Measurements from ENCODE around the gene IRAK1. TPM values are rescaled to one million over a fixed set of nuclear protein-coding genes. Genes with fewer than 3 reads are reported as not detected.

IRAK1 gene
- total and polyA plus RNA-seq, 11 donors = 22.0 to 89.3 (median 29.7) TPM

DNA sequence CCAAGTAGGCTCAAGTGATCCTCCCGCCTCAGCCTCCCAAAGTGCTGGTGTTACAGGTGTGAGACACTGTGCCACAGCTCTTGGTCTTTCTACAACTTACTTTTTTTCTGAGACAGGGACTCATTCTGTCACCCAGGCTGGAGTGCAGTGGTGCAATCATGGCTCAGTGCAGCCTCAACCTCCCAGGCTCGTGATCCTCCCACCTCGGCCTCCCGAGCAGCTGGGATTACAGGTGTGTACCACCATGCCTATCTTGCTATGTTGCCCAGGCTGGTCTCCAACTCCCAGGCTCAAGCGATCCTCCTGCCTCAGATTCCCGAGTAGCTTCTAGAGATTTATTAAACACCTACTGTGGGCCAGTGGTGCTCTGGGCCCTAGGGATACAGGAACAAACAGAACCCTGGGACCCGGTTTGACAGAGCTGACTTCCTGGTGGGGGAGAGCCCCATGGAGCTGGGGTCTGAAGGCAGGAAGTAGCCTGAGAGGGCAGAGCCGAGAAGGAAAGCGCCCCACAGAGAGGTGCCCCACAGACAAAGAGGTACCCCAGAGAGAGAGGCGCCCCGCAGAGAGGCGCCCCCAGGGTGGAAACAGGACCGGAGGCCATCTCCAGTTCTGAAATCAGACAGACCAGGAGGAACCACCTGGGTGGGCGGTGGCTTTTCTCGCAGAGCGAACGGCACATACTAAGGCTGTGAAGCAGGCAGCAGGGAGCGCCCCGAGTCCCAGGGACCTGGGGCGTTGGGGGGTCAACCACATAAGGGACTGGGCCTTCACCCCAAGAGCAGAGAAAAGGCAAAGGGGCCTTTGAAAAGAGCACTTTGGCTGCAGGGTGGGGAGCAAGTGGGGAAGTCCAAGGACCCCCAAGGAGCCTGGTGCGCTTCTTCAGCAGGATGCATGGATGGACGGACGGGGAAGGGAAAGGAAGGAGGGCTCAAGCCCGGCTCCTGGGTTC is 5.0 kb downstream of the IRAK1 start:
- Histone ChIP-seq H3K36me3 (peaks cover 0 to 62% (median 3%) of the 10 kb centered on the region in 9 donors), H3K27ac (no peak overlapping the region), H3K4me1 (peaks cover 0 to 16% (median 1%) of the 10 kb centered on the region in 12 donors), H3K27me3 (peaks cover 0 to 37% (median 0%) of the 10 kb centered on the region in 9 donors), H3K9me3 (no peaks in the 10 kb centered on the region), H3K4me3 (no peak overlapping the region)
- 89 to 91% (median 90%) methylated on average over 24 of the region's 24 CpGs for WGBS, 4 donors
- ATAC-seq = no peak
- intact Hi-C loops (cut with DNase I) = loop anchor here in 7 of 10 donors (5.0 kb wide), 3 partner anchors 33 to 43 kb away; no protein-coding TSS in a partner anchor
- no peak for TF ChIP-seq POLR2A (IDR thresholded peaks at IDR 0.05)
- TF ChIP-seq, protein P1, sequence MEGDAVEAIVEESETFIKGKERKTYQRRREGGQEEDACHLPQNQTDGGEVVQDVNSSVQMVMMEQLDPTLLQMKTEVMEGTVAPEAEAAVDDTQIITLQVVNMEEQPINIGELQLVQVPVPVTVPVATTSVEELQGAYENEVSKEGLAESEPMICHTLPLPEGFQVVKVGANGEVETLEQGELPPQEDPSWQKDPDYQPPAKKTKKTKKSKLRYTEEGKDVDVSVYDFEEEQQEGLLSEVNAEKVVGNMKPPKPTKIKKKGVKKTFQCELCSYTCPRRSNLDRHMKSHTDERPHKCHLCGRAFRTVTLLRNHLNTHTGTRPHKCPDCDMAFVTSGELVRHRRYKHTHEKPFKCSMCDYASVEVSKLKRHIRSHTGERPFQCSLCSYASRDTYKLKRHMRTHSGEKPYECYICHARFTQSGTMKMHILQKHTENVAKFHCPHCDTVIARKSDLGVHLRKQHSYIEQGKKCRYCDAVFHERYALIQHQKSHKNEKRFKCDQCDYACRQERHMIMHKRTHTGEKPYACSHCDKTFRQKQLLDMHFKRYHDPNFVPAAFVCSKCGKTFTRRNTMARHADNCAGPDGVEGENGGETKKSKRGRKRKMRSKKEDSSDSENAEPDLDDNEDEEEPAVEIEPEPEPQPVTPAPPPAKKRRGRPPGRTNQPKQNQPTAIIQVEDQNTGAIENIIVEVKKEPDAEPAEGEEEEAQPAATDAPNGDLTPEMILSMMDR (IDR thresholded peaks at IDR 0.05) = no peak
- DNase-seq = no peak

DNA sequence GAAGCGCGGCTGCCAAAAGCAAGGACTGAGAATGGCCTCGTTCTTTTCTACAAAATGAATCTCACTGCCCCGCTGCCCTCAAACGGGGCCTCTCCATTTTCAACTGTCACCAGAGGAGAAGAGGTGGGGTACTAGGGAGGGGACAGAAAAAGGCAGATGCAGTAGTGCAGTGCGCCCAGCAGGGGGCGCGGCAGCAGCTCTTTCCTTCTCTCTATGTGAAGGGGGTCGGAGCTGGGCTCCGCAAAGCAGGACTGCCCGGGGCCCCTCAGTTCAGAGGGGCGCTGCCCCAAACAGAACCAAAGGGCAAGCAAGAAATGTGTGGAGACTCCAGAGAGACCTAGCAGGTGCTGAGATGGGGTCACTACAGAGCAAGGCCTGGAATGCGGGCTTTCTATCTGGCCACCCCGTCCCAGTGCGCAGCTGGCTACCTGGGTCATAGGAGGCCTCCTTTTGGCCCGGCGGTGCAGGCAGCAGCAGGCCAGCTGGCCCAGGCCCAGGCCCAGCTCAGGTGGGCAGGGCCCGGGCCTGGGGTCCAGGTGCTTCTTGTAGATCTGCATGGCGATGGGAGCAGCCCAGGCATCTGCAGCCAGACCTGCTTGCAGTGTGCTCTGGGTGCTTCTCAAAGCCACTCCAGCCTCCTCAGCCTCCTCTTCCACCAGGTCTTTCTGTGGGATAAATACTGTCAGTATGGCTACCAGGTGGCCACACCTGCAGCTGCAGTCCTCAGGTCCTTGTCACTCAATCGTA is 5.9 kb downstream of the IRAK1 start:
- DNase-seq (peak in 1 of 5 donors; percentile 65), ATAC-seq (peak in 3 of 4 donors; percentile 47 to 75 (median 69))
- Histone ChIP-seq H3K9me3 (no peaks in the 10 kb centered on the region), H3K4me3 (no peak overlapping the region), H3K4me1 (peaks cover 0 to 13% (median under 1%) of the 10 kb centered on the region in 12 donors), H3K36me3 (peaks cover 0 to 62% (median 3%) of the 10 kb centered on the region in 9 donors), H3K27me3 (peaks cover 0 to 35% (median 0%) of the 10 kb centered on the region in 9 donors), H3K27ac (no peak overlapping the region)
- no peak for TF ChIP-seq POLR2A (IDR thresholded peaks at IDR 0.05)
- TF ChIP-seq, protein P1 (IDR thresholded peaks at IDR 0.05) = peak; percentile 73 to 97 (median 80)
- WGBS, 4 donors = 40 to 53% (median 43%) methylated on average over 16 to 20 of the region's 20 CpGs
- intact Hi-C loops (cut with DNase I) = loop anchor here in 5 of 10 donors (5.0 kb wide), 2 partner anchors 34 to 39 kb away; no protein-coding TSS in a partner anchor

DNA sequence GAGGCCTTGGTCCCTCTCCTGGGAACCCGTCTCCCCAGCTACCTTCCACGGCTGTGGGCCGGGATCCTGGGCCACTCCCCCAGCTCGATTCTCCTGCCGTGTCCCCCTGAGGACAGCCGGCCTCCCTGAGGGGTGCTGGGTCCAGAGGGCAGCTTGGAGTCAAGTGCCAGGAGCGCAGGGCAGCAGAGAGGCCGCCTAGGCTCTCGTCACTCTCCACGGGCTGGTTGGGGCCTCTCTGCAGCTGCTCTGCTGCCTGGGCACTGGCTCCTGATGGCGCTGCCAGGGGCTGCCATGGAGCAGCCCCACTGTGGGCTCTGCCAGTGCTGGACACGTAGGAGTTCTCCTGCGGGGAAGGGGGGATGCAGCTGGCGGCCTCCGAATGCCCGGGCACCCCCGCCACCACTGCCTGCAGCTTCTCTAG is 6.7 kb downstream of the IRAK1 start:
- DNase-seq (no peak), ATAC-seq (no peak)
- peaks cover 0 to 60% (median 0%) of the 10 kb centered on the region in 9 donors for H3K36me3 ChIP-seq
- WGBS, 4 donors = 78 to 83% (median 81%) methylated on average over 10 to 17 of the region's 17 CpGs
- H3K27ac ChIP-seq = no peak overlapping the region
- H3K9me3 ChIP-seq = no peaks in the 10 kb centered on the region
- intact Hi-C loops (cut with DNase I) = loop anchor here in 5 of 10 donors (5.0 kb wide), 2 partner anchors 34 to 39 kb away; no protein-coding TSS in a partner anchor
- H3K4me1 ChIP-seq = peaks cover 0 to 10% (median 0%) of the 10 kb centered on the region in 12 donors
- H3K4me3 ChIP-seq = no peak overlapping the region
- H3K27me3 ChIP-seq = peaks cover 0 to 35% (median 0%) of the 10 kb centered on the region in 9 donors
- TF ChIP-seq POLR2A (IDR thresholded peaks at IDR 0.05) = no peak
- TF ChIP-seq, protein P1 (IDR thresholded peaks at IDR 0.05) = no peak

Measured in heart left ventricle (tissue), 16 donors.